Chondrocyte (in vitro differentiated cells): Measurements from ENCODE around the gene ZNF524. TPM values are rescaled to one million over a fixed set of nuclear protein-coding genes. Genes with fewer than 3 reads are reported as not detected.

Experiments
- DNase-seq: peaks from one replicate; pipeline ENCODE4 v3.0.0; 2021; ENCODE audit warnings: mixed read lengths, low spot score
- H3K27ac Mint-ChIP-seq: one replicate; pipeline ENCODE4 v1.8.0; 2021; ENCODE audit warnings: mild to moderate bottlenecking, moderate library complexity, mixed read lengths; ENCODE audit not compliant: unreplicated experiment
- H3K27me3 Mint-ChIP-seq: 2 replicates; pipeline ENCODE4 v1.8.0; 2021; ENCODE audit warnings: low read depth, mixed read lengths
- H3K36me3 Mint-ChIP-seq: 2 replicates; pipeline ENCODE4 v1.8.0; 2021; ENCODE audit warnings: low read depth, mixed read lengths
- H3K4me1 Mint-ChIP-seq: 2 replicates; pipeline ENCODE4 v1.8.0; 2021; ENCODE audit warnings: low read depth, mild to moderate bottlenecking, mixed read lengths
- H3K4me3 Mint-ChIP-seq: one replicate; pipeline ENCODE4 v1.8.0; 2021; ENCODE audit warnings: mild to moderate bottlenecking, moderate library complexity, mixed read lengths; ENCODE audit not compliant: unreplicated experiment
- H3K9me3 Mint-ChIP-seq: 2 replicates; pipeline ENCODE4 v1.8.0; 2021; ENCODE audit warnings: low read depth, mixed read lengths
- CTCF ChIP-seq: fragments of 200-600 bp; sonication (generic); IDR thresholded peaks from 2 replicates; pipeline ENCODE4 v1.5.0; 2021; ENCODE audit warnings: antibody characterized with exemption, mild to moderate bottlenecking, moderate library complexity
- total RNA-seq: library from RNA; stranded (reverse); gene quantifications from 3 replicates; pipeline ENCODE4 v1.2.1, GENCODE V29; 2021

ZNF524 gene
- total RNA-seq, 1 donor from 2014 or later: 11.0 TPM

DNA sequence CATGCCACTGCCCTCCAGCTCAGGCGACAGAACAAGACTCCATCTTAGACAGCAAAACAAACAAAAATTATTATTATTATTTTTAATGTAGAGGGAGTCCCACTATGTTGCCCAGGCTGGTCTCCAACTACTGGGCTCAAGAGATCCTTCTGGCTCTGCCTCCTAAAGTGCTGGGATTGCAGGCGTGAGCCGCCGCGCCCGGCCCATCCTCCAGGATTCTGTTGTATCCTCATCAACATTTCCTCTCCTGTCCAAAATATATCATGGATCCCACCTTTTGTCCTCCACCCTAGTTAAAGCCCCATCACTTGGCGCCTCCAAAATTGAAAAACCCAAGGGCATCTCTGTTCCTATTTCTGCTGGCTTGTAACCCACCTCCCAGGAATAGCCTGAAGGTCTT is 23.0 kb downstream of the ZNF524 start:
- Mint-ChIP-seq H3K4me3 (no peak overlapping the region), H3K9me3 (no peaks in the 10 kb centered on the region), H3K36me3 (peaks cover 4% of the 10 kb centered on the region), H3K27ac (no peak overlapping the region), H3K4me1 (peaks cover 18% of the 10 kb centered on the region), H3K27me3 (no peaks in the 10 kb centered on the region)
- DNase-seq: no peak
- TF ChIP-seq CTCF: no peak

DNA sequence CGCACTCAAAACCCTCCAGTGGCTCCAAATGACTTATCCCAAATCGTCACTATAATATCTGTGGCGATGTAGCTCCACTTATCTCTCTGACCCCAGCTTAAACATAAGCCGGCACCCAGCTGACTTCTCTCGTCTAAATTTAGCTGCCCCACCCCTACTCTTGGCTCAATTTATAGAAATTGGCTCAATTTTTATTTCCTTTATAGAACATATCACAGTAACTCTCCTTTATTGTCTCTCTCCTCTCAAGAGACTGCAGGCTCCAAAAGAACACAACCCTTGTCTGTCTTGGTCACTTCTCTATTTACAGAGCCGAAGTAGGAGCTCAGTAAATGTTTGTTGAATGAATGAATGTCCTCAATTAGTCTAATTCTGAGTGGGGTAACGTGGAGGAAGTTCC is 23.5 kb downstream of the ZNF524 start:
- Mint-ChIP-seq H3K27ac (peak overlapping the region; percentile 4), H3K36me3 (peaks cover 4% of the 10 kb centered on the region), H3K4me1 (peaks cover 18% of the 10 kb centered on the region), H3K9me3 (no peaks in the 10 kb centered on the region), H3K27me3 (no peaks in the 10 kb centered on the region), H3K4me3 (peak overlapping the region; percentile 87)
- DNase-seq: no peak
- TF ChIP-seq CTCF: no peak

GRCh38 chr19:55624109-55625003 is 24.3 kb downstream of the ZNF524 start, which contains the start of gene ZNF784:
Gene ZNF784, minus strand, starts transcription at chr19:55624566. Its CDS starts 5 bp downstream, at chr19:55624561.
- no peaks in the 10 kb centered on the region for H3K27me3 Mint-ChIP-seq
- peaks cover 4% of the 10 kb centered on the region for H3K36me3 Mint-ChIP-seq
- DNase-seq: peak; percentile 94
- H3K4me1 Mint-ChIP-seq: peaks cover 18% of the 10 kb centered on the region
- peak within 1 kb of the TSS; percentile 87 for H3K4me3 Mint-ChIP-seq
- no peak for TF ChIP-seq CTCF
- H3K27ac Mint-ChIP-seq: peak within 1 kb of the TSS; percentile 99
- H3K9me3 Mint-ChIP-seq: no peaks in the 10 kb centered on the region

DNA sequence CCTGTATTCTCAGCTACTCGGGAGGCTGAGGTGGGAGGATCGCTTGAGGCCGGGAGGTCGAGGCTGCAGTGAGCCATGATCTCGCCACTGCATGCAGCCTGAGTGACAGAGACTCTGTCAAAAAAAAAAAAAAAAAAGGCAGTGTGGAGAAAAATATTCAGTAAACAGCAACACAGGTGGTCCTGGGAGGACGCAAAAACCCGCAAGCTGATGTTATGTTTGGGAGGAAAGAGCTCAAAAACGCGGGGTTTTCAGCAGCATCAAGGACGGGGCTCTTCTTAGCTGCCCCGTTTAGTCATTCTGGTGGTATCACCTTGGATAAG is 24.9 kb downstream of the ZNF524 start:
- no peak for DNase-seq
- TF ChIP-seq CTCF: no peak
- H3K36me3 Mint-ChIP-seq: peaks cover 4% of the 10 kb centered on the region
- H3K27me3 Mint-ChIP-seq: no peaks in the 10 kb centered on the region
- peak overlapping the region; percentile 87 for H3K4me3 Mint-ChIP-seq
- H3K27ac Mint-ChIP-seq: peak overlapping the region; percentile 99
- H3K9me3 Mint-ChIP-seq: no peaks in the 10 kb centered on the region
- H3K4me1 Mint-ChIP-seq: peaks cover 18% of the 10 kb centered on the region

- TF ChIP-seq CTCF: no peak
- H3K4me1 Mint-ChIP-seq: peaks cover 18% of the 10 kb centered on the region
- no peaks in the 10 kb centered on the region for H3K9me3 Mint-ChIP-seq
Measured at GRCh38 chr19:55626350-55626749, 26.3 kb downstream of the ZNF524 start.

More at GRCh38 chr19:55626350-55626749, 26.3 kb downstream of the ZNF524 start:
- no peaks in the 10 kb centered on the region for H3K36me3 Mint-ChIP-seq
- DNase-seq: no peak
- no peak overlapping the region for H3K27ac Mint-ChIP-seq
- no peaks in the 10 kb centered on the region for H3K27me3 Mint-ChIP-seq
- no peak overlapping the region for H3K4me3 Mint-ChIP-seq
